Stimulated activated CD8-positive, alpha-beta memory T cell treated with anti-CD3 and anti-CD28 coated beads, Interleukin-4, amount 100 ng/mL, for 4 hours (primary cell): ENCODE results near the gene SLC25A13.
"Not testable (repeated sequence)": the region's sequence is repeated elsewhere in the genome, so short reads cannot be mapped to it uniquely, and the experiment has no call there.

ENCODE experiments used
- DNase-seq, 2 donors: peaks; one replicate each; pipeline ENCODE4 v3.0.0-alpha.2; 2020; ENCODE audit warnings: low read depth in 2 of 2, low spot score in 1 of 2

SLC25A13 gene

DNA sequence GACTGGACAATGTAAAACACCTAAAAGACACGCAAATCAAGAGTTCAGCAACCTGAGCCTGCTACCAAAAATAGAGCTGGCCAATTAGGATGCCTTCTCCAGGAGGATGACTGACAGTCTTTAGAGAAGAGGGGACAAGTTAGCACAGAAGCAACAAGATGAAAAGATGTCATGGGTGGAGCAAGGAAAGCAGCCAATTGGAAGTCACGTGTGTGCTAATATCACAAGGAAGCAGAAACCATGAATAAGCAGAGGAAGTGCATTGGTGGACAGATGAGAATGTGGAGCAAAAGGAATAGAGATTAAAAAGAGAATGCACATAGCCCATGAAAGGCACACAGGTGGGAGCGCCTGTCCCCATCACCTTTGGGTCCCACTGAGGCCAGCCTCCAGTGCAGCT lies 148.1 kb downstream of the SLC25A13 start:
- DNase-seq = no peak

- no peak for DNase-seq
These were observed 152.5 kb downstream of the SLC25A13 start for GRCh38 chr7:96169439-96169838.

DNA sequence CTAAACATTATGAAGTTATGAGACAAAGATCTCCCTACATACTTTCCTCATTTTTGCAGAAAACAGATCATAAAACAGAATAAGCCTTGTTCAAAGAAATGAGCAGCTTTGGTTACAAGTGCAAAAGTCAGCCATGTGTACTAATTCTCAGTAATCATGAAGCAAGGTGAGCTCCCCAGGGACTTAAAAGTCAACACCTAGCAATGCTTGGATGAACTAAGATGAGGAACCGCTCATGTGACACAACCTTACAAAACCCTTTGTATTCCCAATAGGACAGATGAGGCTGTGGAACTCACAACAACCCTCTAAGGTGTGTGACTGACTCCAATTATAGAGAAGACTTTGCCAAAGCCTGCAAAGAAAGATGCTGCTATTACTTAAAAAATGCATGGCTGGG lies 154.5 kb downstream of the SLC25A13 start:
- no peak for DNase-seq

DNA sequence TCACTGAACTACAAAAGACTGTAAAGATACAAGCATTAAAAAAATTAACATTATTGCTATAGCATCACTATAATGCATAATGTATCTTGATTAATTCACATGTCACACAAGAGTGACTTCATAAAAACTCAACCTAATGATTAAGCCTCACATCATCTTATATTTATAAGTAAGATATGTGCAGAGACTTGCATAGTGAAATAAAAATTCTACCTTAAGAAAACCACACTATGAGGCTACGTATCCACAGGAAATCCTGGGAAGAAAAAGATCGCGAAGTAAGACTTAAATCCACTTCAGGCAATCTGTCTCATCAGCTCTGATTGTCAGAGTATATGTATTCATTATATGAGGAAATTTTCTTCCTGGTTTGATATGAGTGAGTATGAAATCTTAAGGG lies 160.0 kb downstream of the SLC25A13 start:
- no peak for DNase-seq

DNA sequence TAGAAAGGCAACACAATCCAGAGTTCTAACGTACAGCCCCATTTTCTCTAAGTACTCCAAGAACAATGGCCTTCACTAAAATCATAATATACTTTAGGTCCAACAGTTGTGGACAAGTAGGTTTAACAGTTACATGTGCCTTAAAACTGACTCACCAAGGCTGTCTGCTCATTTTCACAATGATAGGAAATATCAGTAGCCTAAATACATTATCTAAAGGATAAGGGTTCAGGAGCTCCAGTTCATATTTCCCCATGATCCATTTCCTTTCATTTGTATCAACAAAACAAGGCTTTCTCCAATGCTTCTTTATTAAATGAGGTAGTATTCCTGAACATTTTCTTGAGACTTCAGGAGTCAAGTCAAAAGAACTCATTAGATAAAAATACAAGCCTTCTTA lies 164.0 kb downstream of the SLC25A13 start:
- no peak for DNase-seq

DNA sequence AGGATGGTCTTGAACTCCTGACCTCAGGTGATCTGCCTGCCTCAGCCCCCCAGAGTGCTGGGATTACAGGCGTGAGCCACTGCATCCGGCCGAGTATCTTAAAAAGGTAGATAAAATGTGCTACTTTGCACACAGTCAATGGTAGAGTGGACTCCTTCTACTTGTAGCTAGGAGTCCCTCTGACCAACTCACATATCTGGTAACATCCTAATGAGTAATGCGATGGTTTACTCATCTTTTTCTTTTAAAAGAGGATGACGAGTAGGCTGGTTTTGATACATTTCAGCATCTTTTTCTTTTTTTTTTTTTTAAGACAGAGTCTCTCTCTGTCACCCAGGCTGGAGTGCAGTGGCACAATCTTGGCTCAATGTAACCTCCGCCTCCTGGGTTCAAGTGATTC lies 167.4 kb downstream of the SLC25A13 start:
- DNase-seq = not testable (repeated sequence)

- DNase-seq = no peak
These were observed 169.2 kb downstream of the SLC25A13 start for GRCh38 chr7:96152706-96153105.

GRCh38 chr7:96151889-96152288 lies 170.0 kb downstream of the SLC25A13 start:
- DNase-seq = no peak

DNA sequence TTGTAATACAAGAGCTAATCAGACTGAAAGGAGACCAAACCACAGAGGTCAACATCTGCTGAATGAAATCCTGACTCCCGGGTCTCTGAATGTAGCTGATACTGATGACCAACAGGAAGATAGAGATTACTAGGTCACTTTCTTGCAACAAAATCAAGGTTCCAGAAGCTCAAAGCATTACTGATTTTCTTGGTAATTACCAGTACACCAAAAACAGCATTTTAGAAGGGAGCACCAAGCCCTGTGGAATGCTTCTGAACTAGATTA lies 177.7 kb downstream of the SLC25A13 start:
- no peak for DNase-seq

- no peak for DNase-seq
These were observed 178.2 kb downstream of the SLC25A13 start for GRCh38 chr7:96143495-96144259.

- no peak for DNase-seq
These were observed 185.2 kb downstream of the SLC25A13 start for GRCh38 chr7:96136600-96137239.

GRCh38 chr7:96135241-96135640 lies 186.7 kb downstream of the SLC25A13 start:
- no peak for DNase-seq

DNA sequence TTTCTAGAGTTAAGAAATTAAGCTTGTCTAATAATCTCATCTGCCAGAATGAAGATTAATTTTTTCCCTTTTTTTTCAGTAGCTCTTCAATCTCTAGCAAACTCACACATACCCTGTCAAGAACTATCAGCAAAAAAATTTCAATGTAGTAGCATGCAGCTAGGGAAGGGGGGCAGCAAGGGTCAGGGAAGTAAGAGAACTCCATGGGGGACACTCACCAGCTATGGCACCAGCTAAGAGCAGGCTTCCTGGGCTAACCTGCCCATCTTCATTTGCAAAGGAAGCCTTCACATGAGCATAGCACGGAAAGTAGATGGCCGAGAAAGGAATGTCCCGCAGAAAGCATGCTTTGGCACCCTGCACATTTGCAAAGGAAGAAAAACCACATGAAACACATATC lies 190.4 kb downstream of the SLC25A13 start:
- no peak for DNase-seq

- no peak for DNase-seq
These were observed 194.2 kb downstream of the SLC25A13 start for GRCh38 chr7:96127746-96128145.

- DNase-seq = no peak
These were observed 195.5 kb downstream of the SLC25A13 start for GRCh38 chr7:96126382-96126781.

- DNase-seq = no peak
These were observed 199.2 kb downstream of the SLC25A13 start for GRCh38 chr7:96122746-96123145.

DNA sequence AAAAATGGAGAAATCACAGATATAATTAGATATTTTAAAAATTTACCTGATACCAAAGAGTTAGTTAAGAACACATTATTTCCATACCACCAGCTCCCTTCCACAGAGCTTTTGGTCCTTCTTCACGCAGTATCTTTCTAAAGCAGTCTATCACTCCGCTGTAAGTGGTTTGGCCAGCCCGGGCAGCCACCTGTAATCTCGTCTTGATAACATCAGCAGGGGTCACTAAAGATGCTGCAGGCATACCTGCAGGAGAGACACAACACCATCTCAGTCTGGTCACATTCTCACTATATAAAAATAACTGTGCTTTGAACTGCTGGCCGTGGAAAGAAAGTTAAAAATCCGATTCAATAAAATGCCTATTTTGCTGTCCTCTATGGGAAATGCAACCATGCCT lies 200.1 kb downstream of the SLC25A13 start:
- no peak for DNase-seq

GRCh38 chr7:96120445-96121225 lies 201.3 kb downstream of the SLC25A13 start:
- no peak for DNase-seq

DNA sequence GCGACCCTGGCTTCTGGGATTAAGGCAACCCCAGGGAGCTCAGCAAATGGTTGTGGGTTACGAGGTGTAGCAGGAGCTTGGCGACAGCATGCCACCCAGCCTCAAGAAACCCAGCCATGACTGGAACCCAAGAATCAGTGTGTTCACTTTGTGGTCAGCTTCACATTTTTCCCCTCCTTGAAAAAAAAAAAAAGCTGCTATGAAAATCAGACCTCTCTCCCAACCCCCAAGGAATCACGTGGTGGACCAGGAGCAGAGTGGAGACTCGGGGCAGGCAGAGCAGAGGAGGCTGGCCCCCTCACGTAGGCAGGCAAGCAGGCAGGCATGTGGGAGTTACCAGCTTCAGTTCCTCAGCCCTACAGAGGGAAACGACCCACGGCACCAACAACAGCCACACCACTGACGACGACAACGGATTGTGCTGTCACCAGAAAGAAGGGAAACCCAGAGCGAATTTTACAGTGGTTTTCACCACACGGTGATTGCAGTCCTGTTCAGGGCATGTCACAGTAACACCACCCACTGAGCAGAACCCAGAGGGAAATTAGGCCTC lies 203.4 kb downstream of the SLC25A13 start:
- no peak for DNase-seq

DNA sequence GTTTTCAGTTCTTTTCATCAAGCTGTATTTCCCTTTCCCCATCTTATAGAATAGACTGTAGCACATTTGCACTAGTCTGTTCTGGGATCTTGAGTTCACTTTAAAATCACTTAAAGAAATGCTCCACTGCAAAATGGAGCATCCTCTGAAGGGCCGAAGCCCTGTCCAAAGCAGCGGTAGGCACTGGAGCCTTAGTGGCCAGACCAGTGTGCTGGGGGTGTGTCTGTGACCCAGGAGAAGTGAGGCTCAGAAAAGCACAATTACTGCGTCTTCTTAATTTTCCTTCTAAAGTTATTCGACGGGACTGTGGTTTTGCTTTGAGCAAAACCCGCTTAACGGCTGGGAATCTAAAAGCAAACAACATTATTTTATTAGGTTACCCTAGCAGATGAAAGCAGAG lies 205.7 kb downstream of the SLC25A13 start:
- DNase-seq = no peak

- DNase-seq = no peak
These were observed 207.7 kb downstream of the SLC25A13 start for GRCh38 chr7:96114190-96114589.

GRCh38 chr7:96111405-96111804 lies 210.5 kb downstream of the SLC25A13 start:
- no peak for DNase-seq
